ENCODE results near the gene RNASE7.

The RNASE7 gene

GRCh38 chr14:21025371-21026273 lies 16.5 kb upstream of the RNASE7 start:
- H3K14ac ChIP-seq (ENCODE audit: low read length in 2 of 2): peak overlapping the region in 1 of 2 experiments; percentile 26
- peak overlapping the region in 1 of 2 experiments; percentile 73 for H3K18ac ChIP-seq (ENCODE audit: low read depth in 1 of 2, low read length in 2 of 2)
- peaks cover 0 to 2% of the 10 kb centered on the region in 2 experiments for H3K36me3 ChIP-seq (ENCODE audit: control insufficient read depth in 1 of 2, insufficient read depth in 2 of 2, low read depth in 1 of 2, low read length in 2 of 2)
- no peak overlapping the region for H4K91ac ChIP-seq (ENCODE audit: low read length)
- peak overlapping the region; percentile 94 for H3K4me2 ChIP-seq (ENCODE audit: low read length, poor library complexity, severe bottlenecking)
- 8% methylated on average over 27 of the region's 58 CpGs for WGBS
- DNase-seq: no peak
- H2BK5ac ChIP-seq (ENCODE audit: low read depth, low read length, poor library complexity, severe bottlenecking): no peak overlapping the region
- no peaks in the 10 kb centered on the region for H3K79me1 ChIP-seq (replicated peaks; ENCODE audit: low read length, poor library complexity, severe bottlenecking)
- peak overlapping the region in 1 of 2 experiments; percentile 97 for H3K23ac ChIP-seq (ENCODE audit: low read length in 2 of 2)
- peak overlapping the region; percentile 62 to 73 for H3K4me3 ChIP-seq (ENCODE audit: insufficient read depth in 1 of 2, low read depth in 1 of 2, low read length in 2 of 2)
- H2AFZ ChIP-seq (ENCODE audit: low read depth, low read length): no peak overlapping the region
- no peak overlapping the region for H2BK120ac ChIP-seq (ENCODE audit: low read depth, low read length)
- H2AK5ac ChIP-seq (ENCODE audit: low read length, severe bottlenecking): no peak overlapping the region
- no peak overlapping the region for H3K9ac ChIP-seq (ENCODE audit: low read length)
- no peaks in the 10 kb centered on the region for H3K9me3 ChIP-seq (ENCODE audit: control insufficient read depth, low read length)
- H3K4me1 ChIP-seq (ENCODE audit: control insufficient read depth, insufficient read depth, low read depth, low read length): peaks cover 15% of the 10 kb centered on the region
- H3K4ac ChIP-seq (ENCODE audit: low read depth in 1 of 2, low read length in 2 of 2): peak overlapping the region in 1 of 2 experiments; percentile 30
- H4K8ac ChIP-seq (ENCODE audit: low read length): no peak overlapping the region
- H2BK15ac ChIP-seq (ENCODE audit: low read depth, poor library complexity, severe bottlenecking): peak overlapping the region; percentile 62
- no peak overlapping the region for H3K27ac ChIP-seq (ENCODE audit: low read length, poor library complexity, severe bottlenecking)
- peaks cover 57 to 61% of the 10 kb centered on the region in 2 experiments for H3K27me3 ChIP-seq (ENCODE audit: control insufficient read depth in 1 of 2, insufficient read depth in 1 of 2, low read length in 2 of 2)
- H2BK12ac ChIP-seq (ENCODE audit: low read length in 2 of 2): peak overlapping the region in 1 of 2 experiments; percentile 6

- Histone ChIP-seq H3K4ac (ENCODE audit: low read depth in 1 of 2, low read length in 2 of 2) (no peak overlapping the region), H2AFZ (ENCODE audit: low read depth, low read length) (no peak overlapping the region)
- WGBS: 74% methylated on average over 7 of the region's 7 CpGs
These were observed 15.7 kb upstream of the RNASE7 start for GRCh38 chr14:21026274-21026987.

GRCh38 chr14:21026988-21027315 lies 15.2 kb upstream of the RNASE7 start:
- no peak for DNase-seq
- Histone ChIP-seq H3K27me3 (ENCODE audit: control insufficient read depth in 1 of 2, insufficient read depth in 1 of 2, low read length in 2 of 2) (peaks cover 55 to 59% of the 10 kb centered on the region in 2 experiments), H3K9me3 (ENCODE audit: control insufficient read depth, low read length) (no peaks in the 10 kb centered on the region), H3K4ac (ENCODE audit: low read depth in 1 of 2, low read length in 2 of 2) (no peak overlapping the region), H3K4me3 (ENCODE audit: insufficient read depth in 1 of 2, low read depth in 1 of 2, low read length in 2 of 2) (no peak overlapping the region), H3K4me2 (ENCODE audit: low read length, poor library complexity, severe bottlenecking) (no peak overlapping the region), H2BK5ac (ENCODE audit: low read depth, low read length, poor library complexity, severe bottlenecking) (no peak overlapping the region), H2AFZ (ENCODE audit: low read depth, low read length) (no peak overlapping the region), H3K4me1 (ENCODE audit: control insufficient read depth, insufficient read depth, low read depth, low read length) (peaks cover 15% of the 10 kb centered on the region), H2BK12ac (ENCODE audit: low read length in 2 of 2) (no peak overlapping the region), H3K14ac (ENCODE audit: low read length in 2 of 2) (no peak overlapping the region), H2BK15ac (ENCODE audit: low read depth, poor library complexity, severe bottlenecking) (no peak overlapping the region), H3K79me1 (replicated peaks; ENCODE audit: low read length, poor library complexity, severe bottlenecking) (no peaks in the 10 kb centered on the region), H4K91ac (ENCODE audit: low read length) (no peak overlapping the region), H3K18ac (ENCODE audit: low read depth in 1 of 2, low read length in 2 of 2) (no peak overlapping the region), H4K8ac (ENCODE audit: low read length) (no peak overlapping the region), H2AK5ac (ENCODE audit: low read length, severe bottlenecking) (no peak overlapping the region), H3K36me3 (ENCODE audit: control insufficient read depth in 1 of 2, insufficient read depth in 2 of 2, low read depth in 1 of 2, low read length in 2 of 2) (peaks cover 0 to 2% of the 10 kb centered on the region in 2 experiments), H3K9ac (ENCODE audit: low read length) (no peak overlapping the region), H3K27ac (ENCODE audit: low read length, poor library complexity, severe bottlenecking) (no peak overlapping the region), H3K23ac (ENCODE audit: low read length in 2 of 2) (no peak overlapping the region), H2BK120ac (ENCODE audit: low read depth, low read length) (no peak overlapping the region)
- 41% methylated on average over 3 of the region's 3 CpGs for WGBS

More at GRCh38 chr14:21026274-21026987, 15.7 kb upstream of the RNASE7 start:
- Histone ChIP-seq H2BK5ac (ENCODE audit: low read depth, low read length, poor library complexity, severe bottlenecking) (no peak overlapping the region), H3K4me3 (ENCODE audit: insufficient read depth in 1 of 2, low read depth in 1 of 2, low read length in 2 of 2) (no peak overlapping the region), H2BK120ac (ENCODE audit: low read depth, low read length) (no peak overlapping the region), H3K23ac (ENCODE audit: low read length in 2 of 2) (no peak overlapping the region), H4K8ac (ENCODE audit: low read length) (no peak overlapping the region), H3K4me1 (ENCODE audit: control insufficient read depth, insufficient read depth, low read depth, low read length) (peaks cover 15% of the 10 kb centered on the region), H3K9ac (ENCODE audit: low read length) (no peak overlapping the region), H3K27ac (ENCODE audit: low read length, poor library complexity, severe bottlenecking) (no peak overlapping the region), H3K27me3 (ENCODE audit: control insufficient read depth in 1 of 2, insufficient read depth in 1 of 2, low read length in 2 of 2) (peaks cover 55 to 59% of the 10 kb centered on the region in 2 experiments), H2BK12ac (ENCODE audit: low read length in 2 of 2) (no peak overlapping the region), H2AK5ac (ENCODE audit: low read length, severe bottlenecking) (no peak overlapping the region), H3K79me1 (replicated peaks; ENCODE audit: low read length, poor library complexity, severe bottlenecking) (no peaks in the 10 kb centered on the region), H3K18ac (ENCODE audit: low read depth in 1 of 2, low read length in 2 of 2) (no peak overlapping the region), H3K9me3 (ENCODE audit: control insufficient read depth, low read length) (no peaks in the 10 kb centered on the region), H2BK15ac (ENCODE audit: low read depth, poor library complexity, severe bottlenecking) (no peak overlapping the region), H4K91ac (ENCODE audit: low read length) (no peak overlapping the region), H3K14ac (ENCODE audit: low read length in 2 of 2) (no peak overlapping the region), H3K4me2 (ENCODE audit: low read length, poor library complexity, severe bottlenecking) (no peak overlapping the region), H3K36me3 (ENCODE audit: control insufficient read depth in 1 of 2, insufficient read depth in 2 of 2, low read depth in 1 of 2, low read length in 2 of 2) (peaks cover 0 to 2% of the 10 kb centered on the region in 2 experiments)
- no peak for DNase-seq

- Histone ChIP-seq H4K8ac (ENCODE audit: low read length) (no peak within 1 kb of the TSS), H2BK5ac (ENCODE audit: low read depth, low read length, poor library complexity, severe bottlenecking) (no peak within 1 kb of the TSS), H3K4me3 (ENCODE audit: insufficient read depth in 1 of 2, low read depth in 1 of 2, low read length in 2 of 2) (no peak within 1 kb of the TSS), H3K27ac (ENCODE audit: low read length, poor library complexity, severe bottlenecking) (no peak within 1 kb of the TSS), H3K18ac (ENCODE audit: low read depth in 1 of 2, low read length in 2 of 2) (no peak within 1 kb of the TSS), H2AFZ (ENCODE audit: low read depth, low read length) (no peak within 1 kb of the TSS), H3K9me3 (ENCODE audit: control insufficient read depth, low read length) (no peaks in the 10 kb centered on the region), H2BK15ac (ENCODE audit: low read depth, poor library complexity, severe bottlenecking) (no peak within 1 kb of the TSS), H3K9ac (ENCODE audit: low read length) (no peak within 1 kb of the TSS), H3K36me3 (ENCODE audit: control insufficient read depth in 1 of 2, insufficient read depth in 2 of 2, low read depth in 1 of 2, low read length in 2 of 2) (no peaks in the 10 kb centered on the region), H3K4me2 (ENCODE audit: low read length, poor library complexity, severe bottlenecking) (no peak within 1 kb of the TSS), H2BK12ac (ENCODE audit: low read length in 2 of 2) (no peak within 1 kb of the TSS), H3K23ac (ENCODE audit: low read length in 2 of 2) (no peak within 1 kb of the TSS), H4K91ac (ENCODE audit: low read length) (no peak within 1 kb of the TSS), H3K4me1 (ENCODE audit: control insufficient read depth, insufficient read depth, low read depth, low read length) (peaks cover 11% of the 10 kb centered on the region), H3K79me1 (replicated peaks; ENCODE audit: low read length, poor library complexity, severe bottlenecking) (no peaks in the 10 kb centered on the region), H2BK120ac (ENCODE audit: low read depth, low read length) (no peak within 1 kb of the TSS), H3K4ac (ENCODE audit: low read depth in 1 of 2, low read length in 2 of 2) (no peak within 1 kb of the TSS), H3K27me3 (ENCODE audit: control insufficient read depth in 1 of 2, insufficient read depth in 1 of 2, low read length in 2 of 2) (peaks cover 44 to 60% of the 10 kb centered on the region in 2 experiments), H2AK5ac (ENCODE audit: low read length, severe bottlenecking) (no peak within 1 kb of the TSS), H3K14ac (ENCODE audit: low read length in 2 of 2) (no peak within 1 kb of the TSS)
- no peak for DNase-seq
- WGBS: 77% methylated on average over 2 of the region's 5 CpGs
These were observed 12.2 kb upstream of the RNASE7 start, which contains the start of gene TPPP2 for GRCh38 chr14:21029917-21030316. TSS of gene TPPP2 (plus strand) at chr14:21030217. CDS start at chr14:21030582, 365 bp downstream.
